Peyer's patch (tissue), 4 donors: ENCODE results near the gene TK2. TPM values are rescaled to one million over a fixed set of nuclear protein-coding genes. Genes with fewer than 3 reads are reported as not detected.
A peak's percentile ranks its signal among the peaks of the same experiment; 100 is the strongest.

Experiments used
- DNase-seq, 3 donors: peaks; one replicate each; pipeline ENCODE4 v3.0.0-alpha.2; 2017 to 2019
- H3K27ac ChIP-seq, 4 donors: fragments of 200-600 bp; sonication (generic); one replicate each; pipeline ENCODE4 v1.5.1; 2016 to 2019
- H3K27me3 ChIP-seq, 2 donors: fragments of 200-600 bp; sonication (generic); one replicate each; pipeline ENCODE4 v1.5.1; 2019
- H3K36me3 ChIP-seq, 3 donors: fragments of 200-600 bp; sonication (generic); one replicate each; pipeline ENCODE4 v1.5.1; 2016 to 2019
- H3K4me1 ChIP-seq, 4 donors: fragments of 200-600 bp; sonication (generic); one replicate each; pipeline ENCODE4 v1.5.1; 2016 to 2019
- H3K4me3 ChIP-seq, 4 donors: fragments of 200-600 bp; sonication (generic); 1 replicate in 3 of 4; 2 replicates in 1 of 4; pipeline ENCODE4 v1.5.1; 2016 to 2019; ENCODE audit warnings: mild to moderate bottlenecking in 1 of 4
- H3K9me3 ChIP-seq, 4 donors: fragments of 200-600 bp; sonication (generic); one replicate each; pipeline ENCODE4 v1.5.1; 2016 to 2019; ENCODE audit warnings: mild to moderate bottlenecking in 1 of 4
- POLR2A ChIP-seq, 2 donors: fragments of 450-650 bp; IDR thresholded peaks; one replicate each; pipeline ENCODE4 v1.5.1; 2017; ENCODE audit warnings: antibody characterized with exemption in 2 of 2, mild to moderate bottlenecking in 2 of 2, moderate library complexity in 2 of 2
- total RNA-seq, 4 donors: library from RNA; depleted of rRNA; stranded (reverse); fragments of >200 nt; gene quantifications; one replicate each; pipeline ENCODE4 v1.1.0, GENCODE V29; 2016
- TF ChIP-seq, protein P1 (sequence below), 6 experiments: fragments of 450-650 bp in 4 of 6; fragments of 200-600 bp in 2 of 6; sonication (generic) in 1 of 6; IDR thresholded peaks; one replicate each; pipeline ENCODE4 v1.5.1; 2017 to 2019; ENCODE audit warnings: antibody characterized with exemption in 6 of 6, mild to moderate bottlenecking in 3 of 6, moderate library complexity in 1 of 6

TK2 gene
- total RNA-seq, 4 donors from 2014 or later = 22.8 to 33.1 (median 27.1) TPM

GRCh38 chr16:66486199-66486772, 63.6 kb downstream of the TK2 start:
- no peaks in the 10 kb centered on the region for H3K27me3 ChIP-seq
- H3K4me1 ChIP-seq = peaks cover 0 to 5% (median 0%) of the 10 kb centered on the region in 4 donors
- peak overlapping the region in 1 of 4 donors; percentile 26 for H3K27ac ChIP-seq
- no peaks in the 10 kb centered on the region for H3K36me3 ChIP-seq
- H3K4me3 ChIP-seq = no peak overlapping the region
- TF ChIP-seq, protein P1, sequence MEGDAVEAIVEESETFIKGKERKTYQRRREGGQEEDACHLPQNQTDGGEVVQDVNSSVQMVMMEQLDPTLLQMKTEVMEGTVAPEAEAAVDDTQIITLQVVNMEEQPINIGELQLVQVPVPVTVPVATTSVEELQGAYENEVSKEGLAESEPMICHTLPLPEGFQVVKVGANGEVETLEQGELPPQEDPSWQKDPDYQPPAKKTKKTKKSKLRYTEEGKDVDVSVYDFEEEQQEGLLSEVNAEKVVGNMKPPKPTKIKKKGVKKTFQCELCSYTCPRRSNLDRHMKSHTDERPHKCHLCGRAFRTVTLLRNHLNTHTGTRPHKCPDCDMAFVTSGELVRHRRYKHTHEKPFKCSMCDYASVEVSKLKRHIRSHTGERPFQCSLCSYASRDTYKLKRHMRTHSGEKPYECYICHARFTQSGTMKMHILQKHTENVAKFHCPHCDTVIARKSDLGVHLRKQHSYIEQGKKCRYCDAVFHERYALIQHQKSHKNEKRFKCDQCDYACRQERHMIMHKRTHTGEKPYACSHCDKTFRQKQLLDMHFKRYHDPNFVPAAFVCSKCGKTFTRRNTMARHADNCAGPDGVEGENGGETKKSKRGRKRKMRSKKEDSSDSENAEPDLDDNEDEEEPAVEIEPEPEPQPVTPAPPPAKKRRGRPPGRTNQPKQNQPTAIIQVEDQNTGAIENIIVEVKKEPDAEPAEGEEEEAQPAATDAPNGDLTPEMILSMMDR (IDR thresholded peaks at IDR 0.05) = no peak
- TF ChIP-seq POLR2A (IDR thresholded peaks at IDR 0.05) = no peak
- peak in 2 of 3 donors; percentile 8 to 13 for DNase-seq
- no peaks in the 10 kb centered on the region for H3K9me3 ChIP-seq

DNA sequence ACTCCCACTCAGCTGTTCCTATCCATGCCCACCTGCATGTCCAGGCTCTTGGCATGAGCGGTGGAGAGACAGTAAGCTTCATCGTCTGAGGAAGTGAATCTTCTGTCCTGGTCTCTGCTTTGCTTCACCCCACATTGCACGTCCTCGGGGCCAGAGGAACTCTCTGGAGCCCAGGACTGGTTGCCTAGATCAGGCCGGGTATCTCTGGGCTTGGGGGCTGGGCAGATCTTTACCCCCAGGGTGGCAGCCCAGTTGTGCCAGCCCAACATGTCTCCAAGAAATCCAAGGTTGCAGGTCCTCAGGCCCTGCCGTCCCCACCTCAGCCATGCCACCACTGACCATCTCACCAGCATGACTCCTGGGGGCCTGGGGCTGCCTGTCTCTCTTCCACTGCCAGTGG, 64.5 kb downstream of the TK2 start:
- Histone ChIP-seq H3K9me3 (no peaks in the 10 kb centered on the region), H3K27ac (no peak overlapping the region), H3K4me1 (peaks cover 0 to 5% (median 0%) of the 10 kb centered on the region in 4 donors), H3K36me3 (no peaks in the 10 kb centered on the region), H3K4me3 (no peak overlapping the region), H3K27me3 (no peaks in the 10 kb centered on the region)
- DNase-seq = peak in 1 of 3 donors; percentile 11
- TF ChIP-seq POLR2A (IDR thresholded peaks at IDR 0.05) = no peak
- TF ChIP-seq, protein P1 (IDR thresholded peaks at IDR 0.05) = no peak

- no peak for DNase-seq
Measured at GRCh38 chr16:66484453-66485213, 65.3 kb downstream of the TK2 start.

GRCh38 chr16:66483689-66484452, 66.1 kb downstream of the TK2 start:
- peaks cover 0 to 5% (median 0%) of the 10 kb centered on the region in 4 donors for H3K4me1 ChIP-seq
- TF ChIP-seq POLR2A (IDR thresholded peaks at IDR 0.05) = no peak
- TF ChIP-seq, protein P1 (IDR thresholded peaks at IDR 0.05) = peak; percentile 62 to 94 (median 88)
- no peaks in the 10 kb centered on the region for H3K27me3 ChIP-seq
- no peaks in the 10 kb centered on the region for H3K9me3 ChIP-seq
- H3K4me3 ChIP-seq = no peak overlapping the region
- no peak overlapping the region for H3K27ac ChIP-seq
- no peaks in the 10 kb centered on the region for H3K36me3 ChIP-seq
- peak; percentile 71 to 85 (median 83) for DNase-seq

More at GRCh38 chr16:66484453-66485213, 65.3 kb downstream of the TK2 start:
- no peaks in the 10 kb centered on the region for H3K27me3 ChIP-seq
- no peak overlapping the region for H3K27ac ChIP-seq
- no peaks in the 10 kb centered on the region for H3K36me3 ChIP-seq
- peaks cover 0 to 5% (median 0%) of the 10 kb centered on the region in 4 donors for H3K4me1 ChIP-seq
- TF ChIP-seq, protein P1 (IDR thresholded peaks at IDR 0.05) = no peak
- H3K4me3 ChIP-seq = no peak overlapping the region
- no peaks in the 10 kb centered on the region for H3K9me3 ChIP-seq

DNA sequence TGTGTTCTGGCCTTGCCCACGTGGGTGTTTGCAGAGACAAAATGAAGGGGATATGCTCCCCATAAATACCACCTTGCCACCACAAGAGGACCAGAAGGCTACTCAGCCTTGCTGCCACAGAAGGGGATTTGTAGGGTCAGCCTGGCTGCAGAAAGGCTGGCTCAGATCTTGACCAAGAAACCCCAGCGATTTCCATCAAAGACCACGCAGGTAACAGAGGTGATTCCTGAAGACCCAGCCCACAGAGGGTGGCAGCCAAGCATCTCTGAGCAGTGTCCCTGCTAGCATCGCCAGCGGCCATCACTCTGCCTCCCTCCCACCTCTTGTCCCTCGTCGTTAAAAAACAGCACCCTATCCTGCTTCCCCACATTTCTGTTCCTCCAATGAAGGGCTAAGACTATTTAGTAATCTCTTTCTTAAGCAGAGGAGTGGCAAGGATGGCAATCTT, 68.0 kb downstream of the TK2 start:
- Histone ChIP-seq H3K4me3 (no peak overlapping the region), H3K27me3 (no peaks in the 10 kb centered on the region), H3K36me3 (no peaks in the 10 kb centered on the region), H3K9me3 (no peaks in the 10 kb centered on the region), H3K4me1 (no peaks in the 10 kb centered on the region), H3K27ac (no peak overlapping the region)
- DNase-seq = peak in 2 of 3 donors; percentile 12 to 38
- TF ChIP-seq, protein P1 (IDR thresholded peaks at IDR 0.05) = no peak
- TF ChIP-seq POLR2A (IDR thresholded peaks at IDR 0.05) = no peak
